Activated CD8-positive, alpha-beta T cell treated with anti-CD3 and anti-CD28 coated beads for 36 hours (primary cell): ENCODE results near the gene PRPS1. TPM values are rescaled to one million over a fixed set of nuclear protein-coding genes. Genes with fewer than 3 reads are reported as not detected.
"Not testable (repeated sequence)": the region's sequence is repeated elsewhere in the genome, so short reads cannot be mapped to it uniquely, and the experiment has no call there.

Experiments
- ATAC-seq: fragments of 200-7000 bp; cut with Tn5 transposase; one replicate; pipeline ENCODE4 v1.10.0; 2021; ENCODE audit warnings: mild to moderate bottlenecking, moderate library complexity
- CTCF ChIA-PET: fragments of 350-600 bp; sonication (Branson Sonifier 250); formaldehyde crosslinking; loops from one replicate; lab custom pipeline; 2021; ENCODE audit warnings: antibody characterized with exemption; lab: Charles Lee
- POLR2A ChIA-PET: fragments of 350-600 bp; sonication (Branson Sonifier 250); formaldehyde crosslinking; loops from one replicate; lab custom pipeline; 2021; ENCODE audit warnings: antibody characterized with exemption; lab: Charles Lee
- DNase-seq: peaks from one replicate; pipeline ENCODE4 v3.0.0-alpha.2; 2020
- H3K27ac Mint-ChIP-seq: one replicate; pipeline ENCODE4 v1.8.0; 2021; ENCODE audit warnings: mild to moderate bottlenecking, mixed read lengths
- H3K27me3 Mint-ChIP-seq: one replicate; pipeline ENCODE4 v1.8.0; 2021; ENCODE audit warnings: mixed read lengths
- H3K36me3 Mint-ChIP-seq: one replicate; pipeline ENCODE4 v1.8.0; 2021; ENCODE audit warnings: low read depth, mixed read lengths
- H3K4me1 Mint-ChIP-seq: one replicate; pipeline ENCODE4 v1.8.0; 2021; ENCODE audit warnings: low read depth, mixed read lengths
- H3K4me3 Mint-ChIP-seq: one replicate; pipeline ENCODE4 v1.8.0; 2021; ENCODE audit warnings: mild to moderate bottlenecking, moderate library complexity, mixed read lengths
- H3K9me3 Mint-ChIP-seq: one replicate; pipeline ENCODE4 v1.8.0; 2021; ENCODE audit warnings: mixed read lengths
- CTCF ChIP-seq: fragments of 200-600 bp; IDR thresholded peaks from one replicate; pipeline ENCODE4 v1.8.0; 2022; ENCODE audit warnings: antibody characterized with exemption, mild to moderate bottlenecking
- intact Hi-C: fragments of 100-400 bp; cut with micrococcal nuclease; formaldehyde crosslinking; loops from one replicate; pipeline ENCODE4 v1.10.0; 2022
- total RNA-seq, 2 experiments: library from RNA; stranded (reverse); gene quantifications; one replicate each; pipeline ENCODE4 v1.2.3, GENCODE V29; 2021

The PRPS1 gene
- total RNA-seq, 2 experiments from 2014 or later = 122 to 131 TPM

- Mint-ChIP-seq H3K4me3 (no peak overlapping the region), H3K9me3 (no peaks in the 10 kb centered on the region), H3K4me1 (peaks cover 13% of the 10 kb centered on the region), H3K27me3 (no peaks in the 10 kb centered on the region), H3K36me3 (peaks cover 1% of the 10 kb centered on the region), H3K27ac (no peak overlapping the region)
- POLR2A ChIA-PET = no interaction called here
- no peak for ATAC-seq
- DNase-seq = no peak
- TF ChIP-seq CTCF = no peak
- CTCF ChIA-PET = interaction anchor here (1.8 to 2.9 kb wide), 3 partner anchors 10 to 108 kb away, joined by 4 to 21 read pairs (median 7); partner anchors contain the start of gene NCBP2L
- intact Hi-C loops = no loop called here
Observed at GRCh38 chrX:107669261-107669660, 41.0 kb downstream of the PRPS1 start.

- no peak overlapping the region for H3K27ac Mint-ChIP-seq
- H3K4me1 Mint-ChIP-seq = peaks cover 20% of the 10 kb centered on the region
- H3K9me3 Mint-ChIP-seq = no peaks in the 10 kb centered on the region
- no peaks in the 10 kb centered on the region for H3K27me3 Mint-ChIP-seq
- DNase-seq = no peak
- CTCF ChIA-PET = interaction anchor here (1.2 to 2.9 kb wide), 7 partner anchors 8 to 107 kb away, joined by 3 to 21 read pairs (median 5); partner anchors contain the start of gene NCBP2L
- ATAC-seq = no peak
- intact Hi-C loops = loop anchor here (5.0 kb wide), 2 partner anchors 107 to 222 kb away; partner anchors contain the start of genes NCBP2L and TSC22D3
- POLR2A ChIA-PET = interaction anchor here (0.8 kb wide), 1 partner anchor 47 kb away, joined by 3 read pairs; no protein-coding TSS in a partner anchor
- no peak for TF ChIP-seq CTCF
- H3K36me3 Mint-ChIP-seq = peaks cover 1% of the 10 kb centered on the region
- H3K4me3 Mint-ChIP-seq = no peak overlapping the region
Observed at GRCh38 chrX:107669885-107670628, 41.7 kb downstream of the PRPS1 start.

GRCh38 chrX:107671256-107671655, 42.9 kb downstream of the PRPS1 start:
- H3K27me3 Mint-ChIP-seq, H3K4me3 Mint-ChIP-seq, H3K27ac Mint-ChIP-seq, ATAC-seq, POLR2A ChIA-PET, H3K9me3 Mint-ChIP-seq, DNase-seq, H3K36me3 Mint-ChIP-seq: not testable (repeated sequence)
- peaks cover 28% of the 10 kb centered on the region for H3K4me1 Mint-ChIP-seq
- CTCF ChIA-PET = interaction anchor here (0.8 to 2.9 kb wide), 8 partner anchors 10 to 105 kb away, joined by 3 to 21 read pairs (median 4); partner anchors contain the start of gene NCBP2L
- intact Hi-C loops = loop anchor here (5.0 kb wide), 2 partner anchors 106 to 221 kb away; partner anchors contain the start of genes NCBP2L and TSC22D3

- Mint-ChIP-seq H3K4me1 (peaks cover 34% of the 10 kb centered on the region), H3K27ac (peak overlapping the region; percentile 95), H3K4me3 (peak overlapping the region; percentile 55), H3K27me3 (no peaks in the 10 kb centered on the region), H3K9me3 (no peaks in the 10 kb centered on the region), H3K36me3 (no peaks in the 10 kb centered on the region)
- ATAC-seq (peak; percentile 64), DNase-seq (peak; percentile 80)
- TF ChIP-seq CTCF = peak; percentile 58
- ChIA-PET POLR2A (interaction anchor here (0.9 to 8.6 kb wide), 9 partner anchors 12 to 104 kb away, joined by 3 to 184 read pairs (median 5); partner anchors contain the start of genes NCBP2L, PRPS1 and TSC22D3), CTCF (interaction anchor here (0.6 to 3.6 kb wide), 26 partner anchors 11 to 379 kb away, joined by 3 to 106 read pairs (median 5); partner anchors contain the start of genes MID2, NCBP2L, PRPS1 and TSC22D3)
- intact Hi-C loops = loop anchor here (5.0 kb wide), 2 partner anchors 104 to 219 kb away; partner anchors contain the start of genes NCBP2L and TSC22D3
Observed at GRCh38 chrX:107672955-107673378, 44.7 kb downstream of the PRPS1 start.

GRCh38 chrX:107673431-107673830, 45.1 kb downstream of the PRPS1 start:
- peaks cover 38% of the 10 kb centered on the region for H3K4me1 Mint-ChIP-seq
- POLR2A ChIA-PET = interaction anchor here (0.9 to 8.6 kb wide), 8 partner anchors 11 to 103 kb away, joined by 3 to 184 read pairs (median 4); partner anchors contain the start of genes NCBP2L, PRPS1 and TSC22D3

More at GRCh38 chrX:107673431-107673830, 45.1 kb downstream of the PRPS1 start:
- no peaks in the 10 kb centered on the region for H3K9me3 Mint-ChIP-seq
- DNase-seq = no peak
- no peaks in the 10 kb centered on the region for H3K36me3 Mint-ChIP-seq
- TF ChIP-seq CTCF = no peak
- peak; percentile 2 for ATAC-seq
- no peaks in the 10 kb centered on the region for H3K27me3 Mint-ChIP-seq
- CTCF ChIA-PET = interaction anchor here (1.0 to 3.6 kb wide), 20 partner anchors 13 to 220 kb away, joined by 3 to 106 read pairs (median 6); partner anchors contain the start of genes MID2, NCBP2L, PRPS1 and TSC22D3
- H3K4me3 Mint-ChIP-seq = peak overlapping the region; percentile 55
- intact Hi-C loops = loop anchor here (5.0 kb wide), 2 partner anchors 104 to 219 kb away; partner anchors contain the start of genes NCBP2L and TSC22D3
- peak overlapping the region; percentile 95 for H3K27ac Mint-ChIP-seq
